Measurements from ENCODE around the gene CD22. TPM values are rescaled to one million over a fixed set of nuclear protein-coding genes. Genes with fewer than 3 reads are reported as not detected.

CD22 gene
- total and polyA plus RNA-seq, 2 of the 13 experiments (the other 11 are each of a cell fraction or from before 2014, with no cell fraction given): 0.71 to 1.7 TPM

DNA sequence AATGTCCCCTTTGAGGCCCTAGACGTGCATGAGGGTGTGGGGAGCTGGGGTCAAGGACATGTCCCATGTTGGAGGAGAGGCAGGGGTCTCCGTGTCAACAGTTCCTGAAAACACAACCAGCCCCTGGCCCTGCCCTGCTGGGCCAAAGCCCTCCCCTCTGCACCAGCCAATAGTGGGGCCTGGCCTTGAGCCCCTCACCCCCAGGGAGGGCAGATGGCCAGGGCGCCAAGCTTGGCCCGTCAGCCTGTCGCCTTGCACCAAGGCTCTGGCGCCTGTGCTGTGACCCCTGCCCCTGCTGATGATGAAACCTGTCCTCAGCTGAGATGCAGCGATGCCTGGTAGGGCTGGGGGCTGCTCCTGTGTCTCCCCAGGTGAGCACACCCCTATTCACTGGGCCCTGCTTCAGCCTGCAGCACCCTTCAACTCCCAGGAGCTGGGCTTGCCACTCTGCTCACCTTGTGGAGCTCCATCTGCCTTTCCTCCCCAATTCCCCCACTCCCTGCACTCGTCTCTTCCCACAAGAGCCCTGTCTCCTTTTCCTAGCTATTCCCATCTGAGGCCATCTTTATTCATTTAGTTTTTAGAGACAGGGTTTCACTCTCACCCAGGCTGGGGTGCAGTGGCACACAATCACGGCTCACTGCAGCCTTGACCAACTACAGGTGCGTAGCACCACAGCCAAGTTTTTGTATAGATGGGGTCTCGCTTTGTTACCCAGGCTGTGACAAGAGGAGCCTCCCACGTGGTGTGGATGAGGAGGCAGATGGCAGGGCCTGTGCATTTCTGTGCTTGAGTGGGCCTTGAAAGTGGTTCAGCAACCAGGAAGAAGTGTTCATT is 48.8 kb upstream of the CD22 start (continued):
- TF ChIP-seq, protein P1, sequence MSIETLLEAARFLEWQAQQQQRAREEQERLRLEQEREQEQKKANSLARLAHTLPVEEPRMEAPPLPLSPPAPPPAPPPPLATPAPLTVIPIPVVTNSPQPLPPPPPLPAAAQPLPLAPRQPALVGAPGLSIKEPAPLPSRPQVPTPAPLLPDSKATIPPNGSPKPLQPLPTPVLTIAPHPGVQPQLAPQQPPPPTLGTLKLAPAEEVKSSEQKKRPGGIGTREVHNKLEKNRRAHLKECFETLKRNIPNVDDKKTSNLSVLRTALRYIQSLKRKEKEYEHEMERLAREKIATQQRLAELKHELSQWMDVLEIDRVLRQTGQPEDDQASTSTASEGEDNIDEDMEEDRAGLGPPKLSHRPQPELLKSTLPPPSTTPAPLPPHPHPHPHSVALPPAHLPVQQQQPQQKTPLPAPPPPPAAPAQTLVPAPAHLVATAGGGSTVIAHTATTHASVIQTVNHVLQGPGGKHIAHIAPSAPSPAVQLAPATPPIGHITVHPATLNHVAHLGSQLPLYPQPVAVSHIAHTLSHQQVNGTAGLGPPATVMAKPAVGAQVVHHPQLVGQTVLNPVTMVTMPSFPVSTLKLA (IDR thresholded peaks at IDR 0.05): peak; percentile 67
- TF ChIP-seq, protein P2, sequence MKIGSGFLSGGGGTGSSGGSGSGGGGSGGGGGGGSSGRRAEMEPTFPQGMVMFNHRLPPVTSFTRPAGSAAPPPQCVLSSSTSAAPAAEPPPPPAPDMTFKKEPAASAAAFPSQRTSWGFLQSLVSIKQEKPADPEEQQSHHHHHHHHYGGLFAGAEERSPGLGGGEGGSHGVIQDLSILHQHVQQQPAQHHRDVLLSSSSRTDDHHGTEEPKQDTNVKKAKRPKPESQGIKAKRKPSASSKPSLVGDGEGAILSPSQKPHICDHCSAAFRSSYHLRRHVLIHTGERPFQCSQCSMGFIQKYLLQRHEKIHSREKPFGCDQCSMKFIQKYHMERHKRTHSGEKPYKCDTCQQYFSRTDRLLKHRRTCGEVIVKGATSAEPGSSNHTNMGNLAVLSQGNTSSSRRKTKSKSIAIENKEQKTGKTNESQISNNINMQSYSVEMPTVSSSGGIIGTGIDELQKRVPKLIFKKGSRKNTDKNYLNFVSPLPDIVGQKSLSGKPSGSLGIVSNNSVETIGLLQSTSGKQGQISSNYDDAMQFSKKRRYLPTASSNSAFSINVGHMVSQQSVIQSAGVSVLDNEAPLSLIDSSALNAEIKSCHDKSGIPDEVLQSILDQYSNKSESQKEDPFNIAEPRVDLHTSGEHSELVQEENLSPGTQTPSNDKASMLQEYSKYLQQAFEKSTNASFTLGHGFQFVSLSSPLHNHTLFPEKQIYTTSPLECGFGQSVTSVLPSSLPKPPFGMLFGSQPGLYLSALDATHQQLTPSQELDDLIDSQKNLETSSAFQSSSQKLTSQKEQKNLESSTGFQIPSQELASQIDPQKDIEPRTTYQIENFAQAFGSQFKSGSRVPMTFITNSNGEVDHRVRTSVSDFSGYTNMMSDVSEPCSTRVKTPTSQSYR (CRISPR knock-in tag; IDR thresholded peaks at IDR 0.05; ENCODE audit: borderline replicate concordance): peak; percentile 67; the same call in 1 of the 2 replicates
- TF ChIP-seq, protein P3, sequence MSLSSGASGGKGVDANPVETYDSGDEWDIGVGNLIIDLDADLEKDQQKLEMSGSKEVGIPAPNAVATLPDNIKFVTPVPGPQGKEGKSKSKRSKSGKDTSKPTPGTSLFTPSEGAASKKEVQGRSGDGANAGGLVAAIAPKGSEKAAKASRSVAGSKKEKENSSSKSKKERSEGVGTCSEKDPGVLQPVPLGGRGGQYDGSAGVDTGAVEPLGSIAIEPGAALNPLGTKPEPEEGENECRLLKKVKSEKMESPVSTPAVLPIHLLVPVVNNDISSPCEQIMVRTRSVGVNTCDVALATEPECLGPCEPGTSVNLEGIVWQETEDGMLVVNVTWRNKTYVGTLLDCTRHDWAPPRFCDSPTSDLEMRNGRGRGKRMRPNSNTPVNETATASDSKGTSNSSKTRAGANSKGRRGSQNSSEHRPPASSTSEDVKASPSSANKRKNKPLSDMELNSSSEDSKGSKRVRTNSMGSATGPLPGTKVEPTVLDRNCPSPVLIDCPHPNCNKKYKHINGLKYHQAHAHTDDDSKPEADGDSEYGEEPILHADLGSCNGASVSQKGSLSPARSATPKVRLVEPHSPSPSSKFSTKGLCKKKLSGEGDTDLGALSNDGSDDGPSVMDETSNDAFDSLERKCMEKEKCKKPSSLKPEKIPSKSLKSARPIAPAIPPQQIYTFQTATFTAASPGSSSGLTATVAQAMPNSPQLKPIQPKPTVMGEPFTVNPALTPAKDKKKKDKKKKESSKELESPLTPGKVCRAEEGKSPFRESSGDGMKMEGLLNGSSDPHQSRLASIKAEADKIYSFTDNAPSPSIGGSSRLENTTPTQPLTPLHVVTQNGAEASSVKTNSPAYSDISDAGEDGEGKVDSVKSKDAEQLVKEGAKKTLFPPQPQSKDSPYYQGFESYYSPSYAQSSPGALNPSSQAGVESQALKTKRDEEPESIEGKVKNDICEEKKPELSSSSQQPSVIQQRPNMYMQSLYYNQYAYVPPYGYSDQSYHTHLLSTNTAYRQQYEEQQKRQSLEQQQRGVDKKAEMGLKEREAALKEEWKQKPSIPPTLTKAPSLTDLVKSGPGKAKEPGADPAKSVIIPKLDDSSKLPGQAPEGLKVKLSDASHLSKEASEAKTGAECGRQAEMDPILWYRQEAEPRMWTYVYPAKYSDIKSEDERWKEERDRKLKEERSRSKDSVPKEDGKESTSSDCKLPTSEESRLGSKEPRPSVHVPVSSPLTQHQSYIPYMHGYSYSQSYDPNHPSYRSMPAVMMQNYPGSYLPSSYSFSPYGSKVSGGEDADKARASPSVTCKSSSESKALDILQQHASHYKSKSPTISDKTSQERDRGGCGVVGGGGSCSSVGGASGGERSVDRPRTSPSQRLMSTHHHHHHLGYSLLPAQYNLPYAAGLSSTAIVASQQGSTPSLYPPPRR (CRISPR knock-in tag; IDR thresholded peaks at IDR 0.05; ENCODE audit: borderline replicate concordance): peak; percentile 85
- TF ChIP-seq KDM3A (CRISPR knock-in tag; IDR thresholded peaks at IDR 0.05; ENCODE audit: low read depth) (peak; percentile 65; the same call in 1 of the 2 replicates), NFIC (IDR thresholded peaks at IDR 0.05; ENCODE audit: low read length) (no peak)
- TF ChIP-seq, protein P4, sequence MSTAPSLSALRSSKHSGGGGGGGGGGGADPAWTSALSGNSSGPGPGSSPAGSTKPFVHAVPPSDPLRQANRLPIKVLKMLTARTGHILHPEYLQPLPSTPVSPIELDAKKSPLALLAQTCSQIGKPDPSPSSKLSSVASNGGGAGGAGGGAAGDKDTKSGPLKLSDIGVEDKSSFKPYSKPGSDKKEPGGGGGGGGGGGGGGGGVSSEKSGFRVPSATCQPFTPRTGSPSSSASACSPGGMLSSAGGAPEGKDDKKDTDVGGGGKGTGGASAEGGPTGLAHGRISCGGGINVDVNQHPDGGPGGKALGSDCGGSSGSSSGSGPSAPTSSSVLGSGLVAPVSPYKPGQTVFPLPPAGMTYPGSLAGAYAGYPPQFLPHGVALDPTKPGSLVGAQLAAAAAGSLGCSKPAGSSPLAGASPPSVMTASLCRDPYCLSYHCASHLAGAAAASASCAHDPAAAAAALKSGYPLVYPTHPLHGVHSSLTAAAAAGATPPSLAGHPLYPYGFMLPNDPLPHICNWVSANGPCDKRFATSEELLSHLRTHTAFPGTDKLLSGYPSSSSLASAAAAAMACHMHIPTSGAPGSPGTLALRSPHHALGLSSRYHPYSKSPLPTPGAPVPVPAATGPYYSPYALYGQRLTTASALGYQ (CRISPR knock-in tag; IDR thresholded peaks at IDR 0.05): no peak
- TF ChIP-seq, protein P5, sequence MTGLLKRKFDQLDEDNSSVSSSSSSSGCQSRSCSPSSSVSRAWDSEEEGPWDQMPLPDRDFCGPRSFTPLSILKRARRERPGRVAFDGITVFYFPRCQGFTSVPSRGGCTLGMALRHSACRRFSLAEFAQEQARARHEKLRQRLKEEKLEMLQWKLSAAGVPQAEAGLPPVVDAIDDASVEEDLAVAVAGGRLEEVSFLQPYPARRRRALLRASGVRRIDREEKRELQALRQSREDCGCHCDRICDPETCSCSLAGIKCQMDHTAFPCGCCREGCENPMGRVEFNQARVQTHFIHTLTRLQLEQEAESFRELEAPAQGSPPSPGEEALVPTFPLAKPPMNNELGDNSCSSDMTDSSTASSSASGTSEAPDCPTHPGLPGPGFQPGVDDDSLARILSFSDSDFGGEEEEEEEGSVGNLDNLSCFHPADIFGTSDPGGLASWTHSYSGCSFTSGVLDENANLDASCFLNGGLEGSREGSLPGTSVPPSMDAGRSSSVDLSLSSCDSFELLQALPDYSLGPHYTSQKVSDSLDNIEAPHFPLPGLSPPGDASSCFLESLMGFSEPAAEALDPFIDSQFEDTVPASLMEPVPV (CRISPR knock-in tag; IDR thresholded peaks at IDR 0.05): peak; percentile 71; the same call in 1 of the 2 replicates
- TF ChIP-seq, protein P6, sequence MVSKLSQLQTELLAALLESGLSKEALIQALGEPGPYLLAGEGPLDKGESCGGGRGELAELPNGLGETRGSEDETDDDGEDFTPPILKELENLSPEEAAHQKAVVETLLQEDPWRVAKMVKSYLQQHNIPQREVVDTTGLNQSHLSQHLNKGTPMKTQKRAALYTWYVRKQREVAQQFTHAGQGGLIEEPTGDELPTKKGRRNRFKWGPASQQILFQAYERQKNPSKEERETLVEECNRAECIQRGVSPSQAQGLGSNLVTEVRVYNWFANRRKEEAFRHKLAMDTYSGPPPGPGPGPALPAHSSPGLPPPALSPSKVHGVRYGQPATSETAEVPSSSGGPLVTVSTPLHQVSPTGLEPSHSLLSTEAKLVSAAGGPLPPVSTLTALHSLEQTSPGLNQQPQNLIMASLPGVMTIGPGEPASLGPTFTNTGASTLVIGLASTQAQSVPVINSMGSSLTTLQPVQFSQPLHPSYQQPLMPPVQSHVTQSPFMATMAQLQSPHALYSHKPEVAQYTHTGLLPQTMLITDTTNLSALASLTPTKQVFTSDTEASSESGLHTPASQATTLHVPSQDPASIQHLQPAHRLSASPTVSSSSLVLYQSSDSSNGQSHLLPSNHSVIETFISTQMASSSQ (IDR thresholded peaks at IDR 0.05; ENCODE audit: low read depth): 0 out of 2 replicates have a peak, but pooled peaks have one; percentile 22
- TF ChIP-seq, protein P6 (CRISPR knock-in tag; IDR thresholded peaks at IDR 0.05; ENCODE audit: borderline replicate concordance): peak; percentile 80; the same call in 1 of the 2 replicates

Measured in HepG2 (cell line).